Dedifferentiated amniotic fluid mesenchymal stem cell (primary cell): Measurements from ENCODE around the gene DMD.

Experiments
- DNase-seq: peaks from one replicate; pipeline ENCODE4 v3.0.0-alpha.2; 2016; ENCODE audit errors: extremely low spot score

Gene DMD

DNA sequence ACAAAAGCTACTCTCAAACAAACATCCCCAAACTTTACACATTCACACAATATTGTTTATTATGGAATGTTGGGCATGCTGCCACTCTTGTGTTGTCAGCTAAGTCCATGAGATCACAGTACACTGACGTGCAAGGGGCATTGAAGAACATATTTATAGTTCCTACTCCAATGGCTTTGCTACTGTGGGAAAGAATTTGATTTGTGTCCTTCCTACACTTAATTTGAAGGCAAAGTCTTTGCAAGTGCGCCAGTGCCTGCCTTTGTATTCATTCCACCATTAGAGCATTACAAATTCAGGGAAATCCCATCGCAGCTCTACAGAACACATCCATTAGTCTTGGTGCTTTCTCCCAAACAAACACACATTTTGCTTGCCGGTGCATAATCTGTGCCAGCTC, 2094.1 kb downstream of the DMD start:
- no peak for DNase-seq

DNA sequence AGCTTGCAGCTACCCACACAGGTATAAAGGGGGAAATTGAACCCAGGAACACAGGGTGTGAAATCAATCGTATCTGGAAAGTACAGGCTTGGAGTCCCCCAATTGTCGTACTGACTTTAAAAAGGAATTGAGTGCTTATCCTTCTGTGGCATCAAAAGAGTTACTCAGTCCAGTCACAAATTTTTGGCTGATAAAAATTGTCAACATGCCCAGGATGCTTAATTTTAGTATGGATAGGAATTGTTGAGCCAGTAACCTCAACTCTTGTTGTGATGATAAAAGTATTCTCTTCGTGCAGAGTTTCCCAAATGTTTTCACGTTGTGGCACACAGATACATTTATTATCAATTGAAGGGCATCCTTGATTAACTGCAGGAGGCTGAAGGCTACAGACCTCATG, 2096.0 kb downstream of the DMD start:
- DNase-seq, result no peak

DNA sequence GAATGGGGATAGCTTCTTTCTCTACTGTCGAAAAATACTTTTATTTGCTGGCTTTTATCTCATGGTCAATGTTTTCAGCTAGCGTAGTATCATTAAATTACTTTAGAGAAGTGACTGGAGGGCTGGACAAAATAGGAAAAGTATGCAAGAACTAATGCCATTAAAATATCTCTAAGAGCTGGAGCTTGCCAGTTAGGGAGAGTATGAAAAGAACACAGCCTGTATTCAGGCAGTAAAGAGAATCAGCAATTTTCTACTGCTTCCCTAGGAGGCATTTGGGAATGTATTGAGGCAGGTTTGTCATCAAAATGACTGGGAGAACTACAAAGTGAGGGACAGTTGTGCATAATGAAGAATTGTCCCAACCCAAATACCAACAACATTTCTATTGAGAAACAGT, 2096.5 kb downstream of the DMD start:
- DNase-seq, result no peak

DNA sequence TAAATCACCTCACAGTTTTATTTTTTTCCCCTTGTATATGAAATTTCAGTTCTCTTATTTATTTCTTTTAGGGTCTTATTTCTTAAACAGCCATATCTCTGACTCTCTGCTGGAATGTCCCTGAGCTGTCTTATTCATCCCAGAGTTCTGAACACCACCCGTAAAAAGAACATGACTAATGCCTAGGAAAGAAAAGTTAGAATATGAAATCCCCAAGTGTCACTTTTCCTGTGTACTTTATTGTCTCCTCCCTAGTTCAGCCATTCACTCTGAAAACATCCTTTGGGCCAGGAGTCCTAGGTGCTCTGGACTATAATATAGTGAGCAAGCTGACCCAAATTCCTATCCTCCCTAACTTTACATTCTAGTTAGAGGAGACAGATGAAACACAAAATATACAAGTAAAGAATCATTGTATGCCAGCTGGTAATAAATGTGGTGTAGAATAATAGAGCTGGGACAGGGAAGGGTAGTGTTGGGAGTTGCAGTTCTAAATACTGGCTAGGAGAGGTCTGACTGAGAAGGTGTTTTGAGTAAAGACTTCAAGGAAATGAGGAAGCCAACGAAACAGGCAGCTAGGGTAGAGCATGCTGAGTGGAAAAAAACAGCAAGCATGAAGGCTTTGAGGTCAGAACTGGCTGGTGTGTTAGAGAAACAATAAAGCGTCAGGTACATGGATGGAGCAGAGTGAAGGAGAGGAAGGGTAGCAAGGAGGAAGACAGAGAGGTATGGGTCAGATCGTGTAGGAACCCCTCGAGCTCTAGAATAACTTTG, 2098.9 kb downstream of the DMD start:
- no peak for DNase-seq

DNA sequence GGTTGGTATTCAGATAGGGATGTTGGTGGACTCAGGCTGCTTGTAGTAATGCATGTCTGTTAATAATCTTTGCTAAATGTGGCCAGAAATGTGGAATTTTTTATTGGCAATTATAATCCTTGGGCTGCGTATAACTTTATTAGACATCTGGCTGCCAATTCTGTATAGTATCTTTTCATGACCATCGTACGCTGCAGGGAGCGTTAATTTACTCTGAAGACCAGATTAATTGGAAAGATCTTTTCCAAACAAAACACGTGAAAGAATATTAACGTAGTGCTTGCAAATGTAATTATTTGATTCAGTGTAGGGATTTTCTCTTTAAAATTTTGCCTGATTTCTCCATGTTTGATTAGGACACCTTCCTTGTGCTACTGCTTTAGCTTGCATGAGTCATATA, 2100.7 kb downstream of the DMD start:
- no peak for DNase-seq

DNA sequence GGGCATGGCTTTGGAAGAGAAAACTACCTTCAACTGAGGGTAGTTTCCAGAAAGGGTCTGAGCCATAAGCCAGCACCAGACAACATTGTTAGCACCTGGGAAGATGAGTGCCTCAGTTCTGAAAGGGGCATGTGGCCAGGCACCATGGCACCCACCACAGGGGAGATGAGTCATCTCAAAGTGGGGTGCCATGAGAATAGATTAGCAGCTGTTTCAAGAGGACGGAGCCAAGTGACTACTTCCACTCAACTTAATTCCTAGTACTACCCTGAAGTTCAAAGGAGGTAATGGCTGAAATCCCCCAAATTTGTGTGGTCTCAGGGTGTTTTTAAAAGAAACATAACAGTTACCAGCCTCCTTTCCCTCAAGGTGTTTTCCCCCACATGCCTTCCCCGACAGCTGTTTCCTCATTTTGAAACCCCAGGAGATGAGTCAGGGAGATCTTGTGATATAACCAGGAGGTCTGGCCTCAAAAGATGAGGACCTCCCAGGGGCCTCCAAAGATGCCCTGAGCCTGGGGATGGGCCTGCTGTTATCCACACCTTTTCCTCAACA, 2111.7 kb downstream of the DMD start:
- DNase-seq, result no peak

DNA sequence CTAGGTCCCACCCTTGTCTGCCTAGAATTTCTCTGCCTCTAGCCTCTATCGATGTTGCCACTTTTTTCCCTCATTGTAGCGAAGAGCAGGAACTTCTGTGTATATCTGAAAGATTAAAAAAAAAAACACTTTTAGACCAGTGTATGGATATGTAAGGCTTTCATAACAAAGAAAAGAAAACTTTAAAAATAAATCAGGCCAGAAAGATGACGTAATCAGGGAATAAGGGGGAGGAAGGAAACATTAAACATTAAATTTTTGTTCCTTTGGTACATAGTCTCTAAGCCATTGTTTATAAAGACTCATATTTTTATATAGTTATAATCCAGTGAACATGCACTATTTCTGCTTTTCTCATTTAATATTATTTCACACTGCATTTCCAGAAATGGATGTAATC, 2113.3 kb downstream of the DMD start:
- no peak for DNase-seq

DNA sequence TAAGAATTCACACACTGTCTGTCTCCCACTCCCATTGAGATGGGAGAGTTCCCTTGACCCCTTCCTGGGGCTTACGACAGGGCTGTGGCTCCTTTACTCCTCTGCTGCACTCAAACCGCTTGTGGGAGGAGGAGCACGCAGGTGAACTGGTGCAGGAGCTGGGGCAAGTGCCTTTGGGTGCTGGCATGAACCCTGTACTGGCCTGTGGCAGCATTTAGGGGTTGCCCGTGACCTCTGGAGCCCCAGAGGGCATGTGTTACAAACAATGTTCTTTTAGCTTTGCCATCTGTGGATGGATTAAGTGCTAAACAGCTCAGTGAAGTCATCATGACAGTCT, 2117.7 kb downstream of the DMD start:
- DNase-seq, result no peak

DNA sequence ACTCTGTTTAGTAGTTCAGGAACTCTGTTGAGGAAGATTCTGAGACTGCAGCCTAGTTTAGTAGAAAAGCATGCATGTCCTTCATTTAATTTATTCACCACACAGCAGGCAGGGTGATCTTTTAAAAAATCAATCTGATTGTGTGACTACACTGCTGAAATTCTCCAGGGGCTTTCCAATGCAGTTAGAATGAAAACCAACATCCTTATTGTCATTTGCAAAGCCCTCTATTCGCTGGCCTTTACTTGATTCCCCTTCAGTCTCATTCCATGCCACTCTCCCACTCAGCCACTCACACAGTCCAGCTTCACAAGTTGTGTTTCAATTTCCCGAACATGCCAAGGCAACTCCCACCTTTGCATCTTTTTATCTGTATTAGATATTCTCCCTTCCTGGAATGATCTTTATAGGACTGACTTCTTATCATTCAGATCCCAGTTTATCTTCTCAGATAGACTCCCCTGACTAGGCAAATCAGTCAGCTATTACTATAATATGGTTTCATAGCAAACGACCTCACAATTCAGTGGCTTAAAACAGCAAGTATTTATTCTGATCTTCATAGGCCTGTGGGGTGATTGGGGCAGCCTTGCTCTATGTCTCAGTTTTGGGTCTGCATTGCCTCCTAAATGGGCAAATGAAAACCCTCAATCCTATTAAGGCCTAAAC, 2118.2 kb downstream of the DMD start:
- no peak for DNase-seq

DNA sequence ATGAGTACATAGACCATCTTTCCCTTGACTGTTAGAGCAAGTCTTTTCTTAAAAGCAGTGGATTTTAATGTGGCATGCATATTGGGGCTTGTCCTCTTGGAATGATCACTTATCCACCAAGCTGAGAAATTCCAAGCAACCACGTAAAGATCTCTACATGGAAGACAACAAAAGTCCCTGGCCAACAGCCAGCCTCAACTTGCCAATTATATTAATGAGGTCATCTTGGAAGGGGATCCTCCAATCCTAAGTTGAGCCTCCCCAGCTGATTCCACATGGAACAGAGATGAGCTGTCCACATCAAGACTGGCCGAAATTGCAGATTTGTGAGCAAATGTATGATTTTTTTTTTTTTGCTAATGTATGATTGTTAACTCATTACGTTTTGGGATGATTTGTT, 2118.9 kb downstream of the DMD start:
- DNase-seq, result no peak

DNA sequence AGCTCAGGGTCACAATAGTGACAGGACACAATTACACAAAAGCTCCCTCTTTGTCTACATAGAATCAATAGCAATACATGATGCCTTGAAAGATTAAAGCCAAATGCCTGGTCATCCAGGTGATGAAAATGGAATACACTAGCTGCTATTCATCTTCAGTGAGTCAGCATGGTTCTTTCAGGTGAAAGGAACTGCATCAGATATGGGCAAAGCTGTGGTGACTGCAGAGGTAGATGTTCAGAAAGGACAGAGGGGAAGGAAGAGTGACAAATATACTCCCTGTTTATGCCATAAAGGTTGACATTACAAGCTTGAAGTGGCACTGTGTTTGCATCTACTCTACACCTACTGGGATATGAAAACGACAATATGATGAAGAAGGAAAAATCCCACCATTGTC, 2119.5 kb downstream of the DMD start:
- no peak for DNase-seq

DNA sequence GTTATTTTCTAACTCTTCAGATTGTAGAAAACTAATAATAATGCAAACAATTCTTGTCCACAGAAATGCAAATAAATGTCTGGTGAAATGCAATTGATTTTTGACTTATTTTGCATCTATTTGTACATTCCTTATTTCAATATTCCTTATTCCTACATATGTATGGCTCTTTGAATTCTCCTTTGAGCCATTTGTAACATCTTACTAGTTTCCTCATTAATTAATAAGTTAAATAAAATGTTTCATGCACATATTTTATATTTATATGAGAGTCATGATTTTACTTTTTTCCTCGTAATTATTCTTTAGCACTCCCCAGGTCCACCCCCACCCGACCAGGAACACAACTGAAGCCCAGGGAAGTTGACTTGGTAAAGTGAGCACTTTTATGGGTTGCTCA, 2136.8 kb downstream of the DMD start:
- no peak for DNase-seq

DNA sequence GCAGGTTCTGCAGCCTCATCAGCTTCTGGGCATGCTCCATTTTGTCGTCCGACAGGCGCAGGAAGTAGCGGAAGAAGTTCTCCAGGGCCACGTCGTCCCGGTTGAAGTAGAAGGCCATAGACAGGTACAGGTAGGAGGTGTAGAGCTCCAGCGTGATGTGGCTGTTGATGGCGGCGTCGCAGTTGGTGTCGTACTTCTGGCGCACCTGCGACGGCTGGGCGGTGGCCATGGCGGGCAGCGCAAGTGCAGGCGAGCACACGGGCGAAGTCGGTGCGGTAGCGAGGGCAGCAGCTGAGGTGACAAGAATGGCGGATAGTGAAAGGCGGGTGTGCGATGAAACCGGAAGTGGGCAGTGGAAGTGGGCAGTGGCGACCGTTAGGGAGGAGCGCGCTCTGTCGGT, 2139.6 kb downstream of the DMD start, which contains the start of gene FTHL17:
TSS of gene FTHL17 (minus strand) at position 317 of the 400 bp plus-strand sequence. CDS start at position 229, 88 bp downstream.
- no peak for DNase-seq

DNA sequence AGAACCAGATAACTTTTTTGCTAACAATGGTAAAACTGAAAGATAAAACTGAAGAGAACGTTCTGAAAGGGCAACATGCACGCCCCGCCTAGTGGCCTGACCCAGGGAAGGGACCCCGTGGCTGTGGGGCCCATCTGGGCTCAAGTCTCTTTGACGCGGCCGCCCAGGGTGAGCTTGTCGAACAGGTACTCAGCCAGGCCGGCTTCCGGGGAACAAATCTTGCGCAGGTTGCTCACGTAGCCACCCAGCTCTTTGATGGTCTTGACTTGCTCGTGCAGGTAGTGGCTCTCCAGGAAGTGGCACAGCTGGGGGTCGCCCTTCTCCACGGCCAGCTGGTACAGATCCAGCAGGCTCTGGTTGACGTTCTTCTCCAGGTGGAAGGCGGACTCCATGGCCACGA, 2140.1 kb downstream of the DMD start:
- no peak for DNase-seq

DNA sequence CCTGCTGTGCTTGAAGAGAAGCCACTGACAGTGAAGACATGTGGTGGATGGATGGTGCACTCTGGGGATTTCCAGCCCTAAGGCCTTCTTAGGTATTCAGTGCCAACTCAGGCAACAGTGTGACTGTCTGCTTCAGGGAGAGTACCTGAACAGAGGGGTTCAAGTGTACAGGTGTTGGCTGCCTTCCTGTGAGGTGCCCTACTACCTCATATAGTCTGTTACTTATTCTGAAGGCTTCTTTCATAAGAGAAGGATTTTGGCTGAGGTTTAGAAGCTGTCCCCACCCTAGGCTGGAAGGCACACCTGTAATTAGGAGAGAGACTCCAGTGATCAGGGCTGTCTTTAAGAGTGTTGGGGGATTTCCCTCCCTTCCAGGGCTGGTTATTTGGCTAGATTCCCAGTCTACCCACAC, 2141.3 kb downstream of the DMD start:
- no peak for DNase-seq
